ENCODE measurements around the gene DRD4. TPM values are rescaled to one million over a fixed set of nuclear protein-coding genes. Genes with fewer than 3 reads are reported as not detected.

Gene DRD4
- total RNA-seq, 1 donor from 2014 or later: 1.3 TPM

GRCh38 chr11:680476-680875, 43.4 kb downstream of the DRD4 start:
- DNase-seq: no peak
- no peak for TF ChIP-seq CTCF (IDR thresholded peaks at IDR 0.05)
- no peak for ATAC-seq
- no peaks in the 10 kb centered on the region for H3K4me1 ChIP-seq
- no peak overlapping the region for H3K27ac ChIP-seq
- peaks cover 61% of the 10 kb centered on the region for H3K36me3 ChIP-seq
- H3K9me3 ChIP-seq: no peaks in the 10 kb centered on the region
- H3K27me3 ChIP-seq (ENCODE audit: low read depth): no peaks in the 10 kb centered on the region
- intact Hi-C loops (cut with DNase I): no loop called here
- H3K4me3 ChIP-seq: no peak overlapping the region

- Histone ChIP-seq H3K4me1 (no peaks in the 10 kb centered on the region), H3K27ac (no peak overlapping the region), H3K36me3 (peaks cover 64% of the 10 kb centered on the region), H3K4me3 (no peak overlapping the region), H3K9me3 (no peaks in the 10 kb centered on the region), H3K27me3 (ENCODE audit: low read depth) (no peaks in the 10 kb centered on the region)
- intact Hi-C loops (cut with DNase I): no loop called here
- DNase-seq (no peak), ATAC-seq (no peak)
- TF ChIP-seq CTCF (IDR thresholded peaks at IDR 0.05): no peak
These were observed 43.9 kb downstream of the DRD4 start for GRCh38 chr11:680970-681369.

- no peak for TF ChIP-seq CTCF (IDR thresholded peaks at IDR 0.05)
- ATAC-seq (no peak), DNase-seq (no peak)
- intact Hi-C loops (cut with DNase I): no loop called here
- Histone ChIP-seq H3K9me3 (no peaks in the 10 kb centered on the region), H3K27ac (no peak overlapping the region), H3K36me3 (peaks cover 80% of the 10 kb centered on the region), H3K4me3 (no peak overlapping the region), H3K4me1 (no peaks in the 10 kb centered on the region), H3K27me3 (ENCODE audit: low read depth) (no peaks in the 10 kb centered on the region)
These were observed 49.6 kb downstream of the DRD4 start for GRCh38 chr11:686451-687243.

- peaks cover under 1% of the 10 kb centered on the region for H3K4me1 ChIP-seq
- intact Hi-C loops (cut with DNase I): no loop called here
- no peaks in the 10 kb centered on the region for H3K27me3 ChIP-seq (ENCODE audit: low read depth)
- no peak overlapping the region for H3K27ac ChIP-seq
- peaks cover 77% of the 10 kb centered on the region for H3K36me3 ChIP-seq
- ATAC-seq (no peak), DNase-seq (no peak)
- TF ChIP-seq CTCF (IDR thresholded peaks at IDR 0.05): no peak
- H3K4me3 ChIP-seq: no peak overlapping the region
- no peaks in the 10 kb centered on the region for H3K9me3 ChIP-seq
These were observed 50.7 kb downstream of the DRD4 start for GRCh38 chr11:687751-688150.

- no peak for TF ChIP-seq CTCF (IDR thresholded peaks at IDR 0.05)
- Histone ChIP-seq H3K36me3 (peaks cover 68% of the 10 kb centered on the region), H3K4me3 (no peak overlapping the region), H3K4me1 (peaks cover 10% of the 10 kb centered on the region), H3K27me3 (ENCODE audit: low read depth) (no peaks in the 10 kb centered on the region), H3K27ac (no peak overlapping the region), H3K9me3 (no peaks in the 10 kb centered on the region)
- ATAC-seq (no peak), DNase-seq (no peak)
- intact Hi-C loops (cut with DNase I): no loop called here
These were observed 51.6 kb downstream of the DRD4 start for GRCh38 chr11:688681-689080.
